ENCODE measurements around the gene MGMT. TPM values are rescaled to one million over a fixed set of nuclear protein-coding genes. Genes with fewer than 3 reads are reported as not detected.

Gene MGMT
- total and polyA plus RNA-seq, 9 of the 15 experiments (the other 6 are each of a cell fraction or from before 2014, with no cell fraction given) = 0.03 to 0.29 (median 0.11) TPM; not detected in 4

DNA sequence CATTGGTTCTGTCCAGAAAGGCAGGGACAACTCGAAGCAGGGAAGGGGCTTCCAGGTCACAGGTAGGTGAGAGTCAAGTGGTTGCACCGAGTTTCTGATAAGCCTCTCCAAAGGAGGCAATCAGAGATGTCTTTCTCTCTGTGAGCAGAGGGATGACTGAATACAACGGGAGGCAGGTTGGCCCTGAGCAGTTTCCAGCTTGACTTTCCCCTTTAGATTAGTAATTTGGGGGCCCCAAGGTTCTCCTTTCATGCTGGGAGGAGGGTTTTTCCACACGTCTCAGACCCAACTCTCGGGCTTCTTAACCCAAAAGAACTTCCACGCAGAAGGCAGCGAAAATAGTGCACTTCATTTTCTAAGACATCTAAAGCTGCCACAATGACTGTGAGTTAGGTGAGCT lies 189.6 kb downstream of the MGMT start:
- Histone ChIP-seq H3K9me1 (ENCODE audit: control insufficient read depth, insufficient read depth, low read length) (no peaks in the 10 kb centered on the region), H2AFZ (ENCODE audit: low read depth, low read length) (no peak overlapping the region), H3K4me1 (replicated peaks in 1 of 2; ENCODE audit: control insufficient read depth in 2 of 2, insufficient read depth in 2 of 2, low read length in 2 of 2) (no peaks in the 10 kb centered on the region), H3K27ac (ENCODE audit: extremely low read depth, low read depth, low read length) (no peak overlapping the region), H3K79me2 (ENCODE audit: control insufficient read depth, insufficient read depth, low read length) (no peaks in the 10 kb centered on the region), H3K4me2 (ENCODE audit: insufficient read depth, low read length) (no peak overlapping the region), H3K9ac (ENCODE audit: insufficient read depth in 1 of 2, low read depth in 2 of 2, low read length in 2 of 2) (no peak overlapping the region), H3K36me3 (ENCODE audit: control insufficient read depth, insufficient read depth, low read length) (no peaks in the 10 kb centered on the region), H3K9me3 (replicated peaks; ENCODE audit: control insufficient read depth, insufficient read depth, low read depth, low read length) (no peaks in the 10 kb centered on the region), H3K27me3 (ENCODE audit: control insufficient read depth in 2 of 2, insufficient read depth in 2 of 2, low read length in 2 of 2) (peaks cover 0 to 23% of the 10 kb centered on the region in 2 experiments; a peak in 2 of 5 replicates), H4K20me1 (replicated peaks; ENCODE audit: control insufficient read depth, insufficient read depth, low read length) (no peaks in the 10 kb centered on the region), H3K4me3 (no peak overlapping the region)
- in situ Hi-C loops (cut with MboI) (no loop called here), intact Hi-C loops (cut with micrococcal nuclease) (no loop called here)
- WGBS (ENCODE audit: insufficient coverage, low coverage, missing lambda C conversion rate) = 0% methylated on average over 4 of the region's 7 CpGs
- DNase-seq (ENCODE audit: extremely low read depth in 1 of 4, low spot score in 3 of 4) (no peak), ATAC-seq (no peak), FAIRE-seq (no peak)
- CTCF ChIA-PET (ENCODE audit: low intra/inter-chr PET ratio) = no interaction called here
- POLR2A ChIA-PET = interaction anchor here (0.5 kb wide), 1 partner anchor 13 kb away, joined by 4 read pairs; no protein-coding TSS in a partner anchor
- BruUV-seq (replicated peaks) = no TSS peak
- no peak for TF ChIP-seq WHSC1 (IDR thresholded peaks at IDR 0.05; ENCODE audit: low read length)
- TF ChIP-seq PYGO2 (tag; IDR thresholded peaks at IDR 0.05) = no peak
- no peak for TF ChIP-seq POLR2H (tag; IDR thresholded peaks at IDR 0.05; ENCODE audit: low read depth)
- TF ChIP-seq CREBBP (IDR thresholded peaks at IDR 0.05; ENCODE audit: low read depth, low read length) = no peak
- TF ChIP-seq ZBED1 (IDR thresholded peaks at IDR 0.05) = no peak
- TF ChIP-seq, protein P1, sequence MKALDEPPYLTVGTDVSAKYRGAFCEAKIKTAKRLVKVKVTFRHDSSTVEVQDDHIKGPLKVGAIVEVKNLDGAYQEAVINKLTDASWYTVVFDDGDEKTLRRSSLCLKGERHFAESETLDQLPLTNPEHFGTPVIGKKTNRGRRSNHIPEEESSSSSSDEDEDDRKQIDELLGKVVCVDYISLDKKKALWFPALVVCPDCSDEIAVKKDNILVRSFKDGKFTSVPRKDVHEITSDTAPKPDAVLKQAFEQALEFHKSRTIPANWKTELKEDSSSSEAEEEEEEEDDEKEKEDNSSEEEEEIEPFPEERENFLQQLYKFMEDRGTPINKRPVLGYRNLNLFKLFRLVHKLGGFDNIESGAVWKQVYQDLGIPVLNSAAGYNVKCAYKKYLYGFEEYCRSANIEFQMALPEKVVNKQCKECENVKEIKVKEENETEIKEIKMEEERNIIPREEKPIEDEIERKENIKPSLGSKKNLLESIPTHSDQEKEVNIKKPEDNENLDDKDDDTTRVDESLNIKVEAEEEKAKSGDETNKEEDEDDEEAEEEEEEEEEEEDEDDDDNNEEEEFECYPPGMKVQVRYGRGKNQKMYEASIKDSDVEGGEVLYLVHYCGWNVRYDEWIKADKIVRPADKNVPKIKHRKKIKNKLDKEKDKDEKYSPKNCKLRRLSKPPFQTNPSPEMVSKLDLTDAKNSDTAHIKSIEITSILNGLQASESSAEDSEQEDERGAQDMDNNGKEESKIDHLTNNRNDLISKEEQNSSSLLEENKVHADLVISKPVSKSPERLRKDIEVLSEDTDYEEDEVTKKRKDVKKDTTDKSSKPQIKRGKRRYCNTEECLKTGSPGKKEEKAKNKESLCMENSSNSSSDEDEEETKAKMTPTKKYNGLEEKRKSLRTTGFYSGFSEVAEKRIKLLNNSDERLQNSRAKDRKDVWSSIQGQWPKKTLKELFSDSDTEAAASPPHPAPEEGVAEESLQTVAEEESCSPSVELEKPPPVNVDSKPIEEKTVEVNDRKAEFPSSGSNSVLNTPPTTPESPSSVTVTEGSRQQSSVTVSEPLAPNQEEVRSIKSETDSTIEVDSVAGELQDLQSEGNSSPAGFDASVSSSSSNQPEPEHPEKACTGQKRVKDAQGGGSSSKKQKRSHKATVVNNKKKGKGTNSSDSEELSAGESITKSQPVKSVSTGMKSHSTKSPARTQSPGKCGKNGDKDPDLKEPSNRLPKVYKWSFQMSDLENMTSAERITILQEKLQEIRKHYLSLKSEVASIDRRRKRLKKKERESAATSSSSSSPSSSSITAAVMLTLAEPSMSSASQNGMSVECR (CRISPR knock-in tag; IDR thresholded peaks at IDR 0.05) = no peak
- TF ChIP-seq DACH1 (IDR thresholded peaks at IDR 0.05; ENCODE audit: partially characterized antibody) = no peak
- TF ChIP-seq SMARCE1 (IDR thresholded peaks at IDR 0.05) = no peak
- no peak for TF ChIP-seq HNRNPL (IDR thresholded peaks at IDR 0.05; ENCODE audit: low read depth, low read length)
- TF ChIP-seq, protein P2, sequence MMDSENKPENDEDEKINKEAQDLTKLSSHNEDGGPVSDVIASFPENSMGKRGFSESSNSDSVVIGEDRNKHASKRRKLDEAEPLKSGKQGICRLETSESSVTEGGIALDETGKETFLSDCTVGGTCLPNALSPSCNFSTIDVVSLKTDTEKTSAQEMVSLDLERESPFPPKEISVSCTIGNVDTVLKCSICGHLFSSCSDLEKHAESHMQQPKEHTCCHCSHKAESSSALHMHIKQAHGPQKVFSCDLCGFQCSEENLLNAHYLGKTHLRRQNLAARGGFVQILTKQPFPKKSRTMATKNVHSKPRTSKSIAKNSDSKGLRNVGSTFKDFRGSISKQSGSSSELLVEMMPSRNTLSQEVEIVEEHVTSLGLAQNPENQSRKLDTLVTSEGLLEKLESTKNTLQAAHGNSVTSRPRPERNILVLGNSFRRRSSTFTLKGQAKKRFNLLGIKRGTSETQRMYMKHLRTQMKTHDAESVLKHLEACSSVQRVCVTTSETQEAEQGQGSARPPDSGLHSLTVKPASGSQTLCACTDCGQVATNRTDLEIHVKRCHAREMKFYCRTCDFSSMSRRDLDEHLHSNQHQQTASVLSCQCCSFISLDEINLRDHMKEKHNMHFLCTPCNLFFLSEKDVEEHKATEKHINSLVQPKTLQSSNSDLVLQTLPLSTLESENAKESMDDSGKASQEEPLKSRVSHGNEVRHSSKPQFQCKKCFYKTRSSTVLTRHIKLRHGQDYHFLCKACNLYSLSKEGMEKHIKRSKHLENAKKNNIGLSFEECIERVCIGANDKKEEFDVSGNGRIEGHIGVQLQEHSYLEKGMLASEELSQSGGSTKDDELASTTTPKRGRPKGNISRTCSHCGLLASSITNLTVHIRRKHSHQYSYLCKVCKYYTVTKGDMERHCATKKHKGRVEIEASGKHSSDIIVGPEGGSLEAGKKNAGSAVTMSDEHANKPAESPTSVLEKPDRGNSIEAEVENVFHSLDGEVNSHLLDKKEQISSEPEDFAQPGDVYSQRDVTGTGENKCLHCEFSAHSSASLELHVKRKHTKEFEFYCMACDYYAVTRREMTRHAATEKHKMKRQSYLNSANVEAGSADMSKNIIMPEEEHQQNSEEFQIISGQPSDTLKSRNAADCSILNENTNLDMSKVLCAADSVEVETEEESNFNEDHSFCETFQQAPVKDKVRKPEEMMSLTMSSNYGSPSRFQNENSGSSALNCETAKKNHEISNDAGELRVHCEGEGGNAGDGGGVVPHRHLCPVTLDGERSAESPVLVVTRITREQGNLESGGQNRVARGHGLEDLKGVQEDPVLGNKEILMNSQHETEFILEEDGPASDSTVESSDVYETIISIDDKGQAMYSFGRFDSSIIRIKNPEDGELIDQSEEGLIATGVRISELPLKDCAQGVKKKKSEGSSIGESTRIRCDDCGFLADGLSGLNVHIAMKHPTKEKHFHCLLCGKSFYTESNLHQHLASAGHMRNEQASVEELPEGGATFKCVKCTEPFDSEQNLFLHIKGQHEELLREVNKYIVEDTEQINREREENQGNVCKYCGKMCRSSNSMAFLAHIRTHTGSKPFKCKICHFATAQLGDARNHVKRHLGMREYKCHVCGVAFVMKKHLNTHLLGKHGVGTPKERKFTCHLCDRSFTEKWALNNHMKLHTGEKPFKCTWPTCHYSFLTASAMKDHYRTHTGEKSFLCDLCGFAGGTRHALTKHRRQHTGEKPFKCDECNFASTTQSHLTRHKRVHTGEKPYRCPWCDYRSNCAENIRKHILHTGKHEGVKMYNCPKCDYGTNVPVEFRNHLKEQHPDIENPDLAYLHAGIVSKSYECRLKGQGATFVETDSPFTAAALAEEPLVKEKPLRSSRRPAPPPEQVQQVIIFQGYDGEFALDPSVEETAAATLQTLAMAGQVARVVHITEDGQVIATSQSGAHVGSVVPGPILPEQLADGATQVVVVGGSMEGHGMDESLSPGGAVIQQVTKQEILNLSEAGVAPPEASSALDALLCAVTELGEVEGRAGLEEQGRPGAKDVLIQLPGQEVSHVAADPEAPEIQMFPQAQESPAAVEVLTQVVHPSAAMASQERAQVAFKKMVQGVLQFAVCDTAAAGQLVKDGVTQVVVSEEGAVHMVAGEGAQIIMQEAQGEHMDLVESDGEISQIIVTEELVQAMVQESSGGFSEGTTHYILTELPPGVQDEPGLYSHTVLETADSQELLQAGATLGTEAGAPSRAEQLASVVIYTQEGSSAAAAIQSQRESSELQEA (IDR thresholded peaks at IDR 0.05; ENCODE audit: low read depth) = no peak
- TF ChIP-seq CEBPG (CRISPR knock-in tag; IDR thresholded peaks at IDR 0.05) = no peak
- TF ChIP-seq CEBPG (tag; conservative IDR thresholded peaks at IDR 0.05 in 1 of 2, IDR thresholded peaks at IDR 0.05 in 1 of 2) = no peak

Data from K562 (cell line).